GM13977 (cell line): ENCODE measurements around the gene B4GALT4.

ENCODE experiments used
- DNase-seq: peaks from one replicate; pipeline ENCODE4 v3.0.0; 2012; ENCODE audit warnings: low spot score
- CTCF ChIP-seq: IDR thresholded peaks from 2 replicates; pipeline ENCODE4 v1.5.1; 2012; ENCODE audit warnings: mild to moderate bottlenecking, control low read depth; ENCODE audit not compliant: insufficient read depth; ENCODE audit errors: extremely low read depth, missing control alignments
- in situ Hi-C: fragments of 300-500 bp; cut with MboI; formaldehyde crosslinking; loops from one replicate; pipeline ENCODE4 v1.12.0; 2022; ENCODE audit warnings: low sequenced_read_pairs, low pct_unique_long_range_greater_than_20kb, mixed read lengths, inconsistent platforms; ENCODE audit not compliant: unreplicated experiment

B4GALT4 gene

DNA sequence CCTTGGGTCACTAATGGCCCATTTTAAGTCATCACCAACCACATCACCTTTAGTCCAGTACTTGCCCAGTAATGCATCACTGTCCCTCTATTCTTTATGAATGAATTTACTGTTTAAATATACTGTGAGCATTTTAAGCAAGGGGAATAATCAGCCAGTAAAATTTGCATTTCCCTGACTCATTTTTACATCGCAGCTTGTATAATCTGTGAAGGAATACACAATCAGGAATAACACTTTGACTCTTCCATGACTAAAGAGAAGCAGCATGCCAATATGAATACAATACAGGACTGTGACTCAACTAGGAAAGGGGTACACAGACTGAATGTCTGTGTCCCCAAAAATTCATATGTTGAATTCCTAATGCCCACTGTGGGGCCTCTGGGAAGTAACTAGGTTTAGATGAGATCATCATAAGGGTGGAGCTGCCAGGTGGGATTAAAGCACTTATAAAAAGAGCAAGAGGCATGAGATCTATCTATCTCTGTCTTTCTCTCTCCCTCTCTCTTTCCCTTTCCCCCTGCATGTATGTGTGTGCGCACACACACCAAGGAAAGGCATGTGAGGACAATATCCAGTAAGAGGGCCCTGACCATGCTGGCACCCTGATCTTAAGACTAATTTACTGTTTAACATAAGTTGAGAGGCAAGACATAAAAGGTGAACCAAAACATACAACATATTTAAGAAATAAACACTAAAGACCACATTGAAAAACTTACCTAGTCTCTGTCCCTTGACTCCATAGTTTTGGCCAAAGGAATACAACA is 12.1 kb downstream of the B4GALT4 start:
- no peak for TF ChIP-seq CTCF
- no peak for DNase-seq
- in situ Hi-C loops: loop anchor here (25.0 kb wide), 1 partner anchor 341 kb away; no protein-coding TSS in a partner anchor

GRCh38 chr3:119227070-119227850 is 13.4 kb downstream of the B4GALT4 start:
- no peak for TF ChIP-seq CTCF
- in situ Hi-C loops: loop anchor here (25.0 kb wide), 1 partner anchor 340 kb away; no protein-coding TSS in a partner anchor
- DNase-seq: no peak

- in situ Hi-C loops: loop anchor here (25.0 kb wide), 1 partner anchor 338 kb away; no protein-coding TSS in a partner anchor
- DNase-seq: no peak
- no peak for TF ChIP-seq CTCF
Observed at GRCh38 chr3:119225121-119225520, 15.6 kb downstream of the B4GALT4 start.

- DNase-seq: no peak
- in situ Hi-C loops: no loop called here
- TF ChIP-seq CTCF: no peak
Observed at GRCh38 chr3:119223511-119223910, 17.2 kb downstream of the B4GALT4 start.

DNA sequence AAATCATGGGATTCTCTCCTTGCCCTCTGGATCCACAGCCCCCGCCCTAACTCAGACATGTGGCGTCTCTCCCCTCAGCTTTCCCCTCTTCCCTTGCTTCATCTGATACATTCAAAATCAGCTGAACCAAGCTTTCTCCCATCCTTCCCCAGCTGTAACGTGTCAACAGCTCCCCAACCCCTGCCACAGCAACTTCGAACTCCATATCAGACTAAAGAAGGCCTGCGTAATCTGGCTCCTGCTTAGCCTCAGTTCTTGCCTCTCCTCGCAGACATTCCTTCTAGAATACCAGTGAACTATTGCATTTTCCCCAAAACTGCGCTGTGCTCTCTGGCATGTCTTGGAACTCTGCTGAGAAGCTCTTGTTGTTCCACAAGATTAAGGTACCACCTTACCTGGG is 18.3 kb downstream of the B4GALT4 start:
- DNase-seq: no peak
- in situ Hi-C loops: no loop called here
- no peak for TF ChIP-seq CTCF

DNA sequence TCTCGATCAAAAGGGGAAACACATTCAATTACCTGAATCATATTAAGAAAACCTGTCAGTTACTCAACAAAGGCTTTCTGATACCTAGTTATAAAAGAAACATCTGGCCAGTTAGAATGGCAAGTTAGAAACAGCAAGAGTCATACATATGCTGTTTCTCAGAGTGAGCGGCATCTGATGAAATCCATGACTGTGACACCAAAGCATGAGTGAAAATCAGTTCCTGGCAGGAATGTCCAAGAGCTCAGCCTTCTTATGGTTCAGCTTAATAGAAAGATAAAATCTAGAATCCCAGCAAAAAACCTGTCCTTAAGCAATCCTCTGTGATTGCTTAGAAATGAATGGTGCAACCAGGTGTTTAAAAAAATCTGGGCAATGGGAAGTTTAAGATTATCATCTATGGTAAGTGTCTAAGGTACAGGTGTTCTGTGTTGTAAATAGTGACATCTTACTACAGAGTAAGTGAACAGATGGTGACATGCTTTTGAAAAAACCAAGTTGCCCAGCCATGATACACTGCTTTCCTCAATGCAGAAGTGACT is 18.8 kb downstream of the B4GALT4 start:
- in situ Hi-C loops: no loop called here
- no peak for DNase-seq
- no peak for TF ChIP-seq CTCF
